ENCODE measurements around the gene SNTG2. TPM values are rescaled to one million over a fixed set of nuclear protein-coding genes. Genes with fewer than 3 reads are reported as not detected.
"Not testable (repeated sequence)": the region's sequence is repeated elsewhere in the genome, so short reads cannot be mapped to it uniquely, and the experiment has no call there.

The SNTG2 gene
- total RNA-seq, 1 donor from 2014 or later: not detected

DNA sequence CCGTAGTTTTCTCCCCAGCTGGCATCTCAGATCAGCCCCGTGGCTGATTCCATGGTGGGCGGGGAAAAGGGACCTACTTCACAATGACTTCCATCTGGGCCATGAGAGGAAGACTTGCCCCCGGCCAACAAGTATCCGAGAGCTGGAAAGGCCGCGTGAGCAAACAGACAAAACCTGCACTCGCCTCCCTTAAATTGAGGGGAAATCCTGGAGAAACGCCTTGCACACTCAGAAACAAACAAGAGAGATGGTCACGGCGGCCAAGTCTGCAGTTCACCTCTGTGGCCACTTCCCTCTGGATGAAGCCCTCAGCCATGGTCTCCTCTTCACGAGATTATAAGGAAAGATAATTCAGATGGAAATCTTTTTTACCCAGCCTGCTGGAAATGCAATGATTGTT, 423.2 kb downstream of the SNTG2 start:
- no peak overlapping the region for H3K4me3 ChIP-seq (ENCODE audit: low read depth, low read length)
- TF ChIP-seq CTCF (conservative IDR thresholded peaks at IDR 0.05; ENCODE audit: low read depth, low read length): no peak
- no peak for DNase-seq (ENCODE audit: low read depth)

GRCh38 chr2:1374287-1374686, 423.6 kb downstream of the SNTG2 start:
- no peak overlapping the region for H3K4me3 ChIP-seq (ENCODE audit: low read depth, low read length)
- TF ChIP-seq CTCF (conservative IDR thresholded peaks at IDR 0.05; ENCODE audit: low read depth, low read length): no peak
- DNase-seq (ENCODE audit: low read depth): no peak

GRCh38 chr2:1375794-1376193, 425.1 kb downstream of the SNTG2 start:
- no peak overlapping the region for H3K4me3 ChIP-seq (ENCODE audit: low read depth, low read length)
- TF ChIP-seq CTCF (conservative IDR thresholded peaks at IDR 0.05; ENCODE audit: low read depth, low read length): no peak
- no peak for DNase-seq (ENCODE audit: low read depth)

GRCh38 chr2:1377473-1377872, 426.8 kb downstream of the SNTG2 start:
- TF ChIP-seq CTCF (conservative IDR thresholded peaks at IDR 0.05; ENCODE audit: low read depth, low read length): no peak
- DNase-seq (ENCODE audit: low read depth): no peak
- H3K4me3 ChIP-seq (ENCODE audit: low read depth, low read length): no peak overlapping the region

GRCh38 chr2:1378456-1379150, 428.0 kb downstream of the SNTG2 start:
- TF ChIP-seq CTCF (conservative IDR thresholded peaks at IDR 0.05; ENCODE audit: low read depth, low read length): no peak
- DNase-seq (ENCODE audit: low read depth): no peak
- no peak overlapping the region for H3K4me3 ChIP-seq (ENCODE audit: low read depth, low read length)

DNA sequence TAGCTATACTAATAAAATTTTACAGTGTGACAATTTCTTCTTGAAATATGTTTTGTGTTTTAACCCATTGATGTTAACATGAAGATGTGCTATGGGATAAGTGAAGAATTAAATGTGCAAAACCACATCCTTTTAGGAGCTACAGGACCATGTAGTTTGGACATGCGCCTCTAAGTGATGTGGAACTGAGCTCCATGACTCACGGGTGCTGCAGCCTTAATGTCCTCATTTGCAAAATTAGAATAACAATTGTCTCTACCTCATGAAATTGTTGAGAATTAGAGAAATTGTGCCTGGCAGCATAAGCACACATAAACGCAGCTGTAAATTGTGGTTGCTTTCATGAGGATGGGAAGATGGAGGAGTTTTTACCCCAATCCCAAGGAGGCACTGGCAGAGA, 431.0 kb downstream of the SNTG2 start:
- TF ChIP-seq CTCF (conservative IDR thresholded peaks at IDR 0.05; ENCODE audit: low read depth, low read length): no peak
- no peak overlapping the region for H3K4me3 ChIP-seq (ENCODE audit: low read depth, low read length)
- DNase-seq (ENCODE audit: low read depth): no peak

DNA sequence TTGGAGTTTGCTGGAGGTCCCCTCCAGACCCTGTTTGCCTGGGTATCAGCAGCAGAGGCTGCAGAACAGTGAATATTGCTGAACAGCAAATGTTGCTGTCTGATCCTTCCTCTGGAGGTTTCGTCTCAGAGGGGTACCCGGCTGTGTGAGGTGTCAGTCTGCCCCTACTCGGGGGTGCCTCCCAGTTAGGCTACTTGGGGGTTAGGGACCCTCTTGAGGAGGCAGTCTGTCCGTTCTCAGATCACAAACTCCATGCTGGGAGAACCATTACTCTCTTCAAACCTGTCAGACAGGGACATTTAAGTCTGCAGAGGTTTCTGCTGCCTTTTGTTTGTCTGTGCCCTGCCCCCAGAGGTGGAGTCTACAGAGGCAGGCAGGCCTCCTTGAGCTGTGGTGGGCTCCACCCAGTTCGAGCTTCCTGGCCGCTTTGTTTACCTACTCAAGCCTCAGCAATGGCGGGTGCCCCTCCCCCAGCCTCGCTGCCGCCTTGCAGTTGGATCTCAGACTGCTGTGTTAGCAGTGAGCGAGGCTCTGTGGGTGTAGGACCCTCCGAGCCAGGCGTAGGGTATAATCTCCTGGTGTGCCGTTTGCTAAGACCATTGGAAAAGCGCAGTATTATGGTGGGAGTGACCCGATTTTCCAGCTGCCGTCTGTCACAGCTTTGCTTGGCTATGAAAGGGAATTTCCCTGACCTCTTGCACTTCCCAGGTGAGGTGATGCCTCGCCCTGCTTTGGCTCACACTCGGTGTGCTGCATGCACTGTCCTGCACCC, 437.5 kb downstream of the SNTG2 start:
- DNase-seq (ENCODE audit: low read depth); H3K4me3 ChIP-seq (ENCODE audit: low read depth, low read length): not testable (repeated sequence)

DNA sequence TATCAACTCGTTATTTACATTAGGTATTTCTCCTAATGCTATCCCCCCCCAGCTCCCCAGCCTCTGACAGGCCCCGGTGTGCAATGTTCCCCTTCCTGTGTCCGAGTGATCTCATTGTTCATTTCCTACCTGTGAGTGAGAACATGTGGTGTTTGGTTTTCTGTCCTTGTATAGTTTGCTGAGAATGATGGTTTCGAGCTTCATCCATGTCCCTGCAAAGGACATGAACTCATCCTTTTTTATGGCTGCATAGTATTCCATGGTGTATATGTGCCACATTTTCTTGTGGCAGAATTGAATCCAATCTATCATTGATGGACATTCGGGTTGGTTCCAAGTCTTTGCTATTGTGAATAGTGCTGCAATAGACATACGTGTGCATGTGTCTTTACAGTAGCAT, 439.5 kb downstream of the SNTG2 start:
- DNase-seq (ENCODE audit: low read depth); H3K4me3 ChIP-seq (ENCODE audit: low read depth, low read length): not testable (repeated sequence)

Data from epithelial cell of proximal tubule (primary cell).